IMR-90 (cell line): Measurements from ENCODE around the gene NPR3. TPM values are rescaled to one million over a fixed set of nuclear protein-coding genes. Genes with fewer than 3 reads are reported as not detected.

ENCODE experiments used
- ATAC-seq: fragments of 200-7000 bp; cut with Tn5 transposase; 2 replicates; pipeline ENCODE4 v1.9.1; 2020; ENCODE audit warnings: low read depth, mild to moderate bottlenecking, moderate library complexity
- BruUV-seq: library from RNA; stranded (reverse); fragments of 400-500 nt; replicated peaks from 2 replicates; lab custom pipeline; 2021; lab: Mats Ljungman, UMichigan
- CTCF ChIA-PET: fragments of 300-600 bp; formaldehyde crosslinking; extraction: SDS; loops from one replicate; lab custom pipeline; 2021; ENCODE audit warnings: antibody characterized with exemption; lab: Yijun Ruan, JAX
- POLR2A ChIA-PET: fragments of 300-600 bp; sonication (Branson Sonifier 250); formaldehyde crosslinking; loops from one replicate; lab custom pipeline; 2022; ENCODE audit warnings: antibody characterized with exemption; ENCODE audit not compliant: unreplicated experiment; lab: Charles Lee
- DNase-seq: peaks from one replicate; pipeline ENCODE4 v3.0.0; 2013
- H2AFZ ChIP-seq: replicated peaks from 2 replicates; pipeline ENCODE3; 2013; ENCODE audit warnings: low read length, mild to moderate bottlenecking; ENCODE audit not compliant: poor library complexity
- H2AK5ac ChIP-seq: 2 replicates; pipeline ENCODE4 v1.6.1; 2013; ENCODE audit warnings: low read depth, low read length, inconsistent platforms
- H2AK9ac ChIP-seq: replicated peaks from 2 replicates; pipeline ENCODE3; 2013; ENCODE audit warnings: mild to moderate bottlenecking, low read depth, low read length, moderate library complexity; ENCODE audit not compliant: poor library complexity
- H2BK120ac ChIP-seq: 2 replicates; pipeline ENCODE4 v1.6.1; 2013; ENCODE audit warnings: low read depth, low read length, inconsistent platforms
- H2BK15ac ChIP-seq: 3 replicates; pipeline ENCODE4 v1.6.1; 2013; ENCODE audit warnings: low read depth, low read length, inconsistent platforms
- H2BK20ac ChIP-seq: 2 replicates; pipeline ENCODE4 v1.6.1; 2013; ENCODE audit warnings: low read depth, mild to moderate bottlenecking, inconsistent platforms, low read length, moderate library complexity
- H2BK5ac ChIP-seq: 2 replicates; pipeline ENCODE4 v1.6.1; 2013; ENCODE audit warnings: mild to moderate bottlenecking, low read depth, low read length, inconsistent platforms; ENCODE audit not compliant: poor library complexity, severe bottlenecking
- H3K14ac ChIP-seq: replicated peaks from 2 replicates; pipeline ENCODE4 v1.6.1; 2013; ENCODE audit warnings: low read depth, low read length, inconsistent platforms
- H3K18ac ChIP-seq: 2 replicates; pipeline ENCODE4 v1.6.1; 2013; ENCODE audit warnings: low read depth, low read length, control low read depth
- H3K23ac ChIP-seq: 2 replicates; pipeline ENCODE4 v1.6.1; 2013; ENCODE audit warnings: low read depth, low read length, inconsistent platforms
- H3K27ac ChIP-seq: 2 replicates; pipeline ENCODE4 v1.5.1; 2013; ENCODE audit warnings: mild to moderate bottlenecking, control low read depth, low read length; ENCODE audit not compliant: insufficient read depth
- H3K27me3 ChIP-seq: 2 replicates; pipeline ENCODE4 v1.6.1; 2013; ENCODE audit warnings: low read length; ENCODE audit not compliant: control insufficient read depth, insufficient read depth
- H3K36me3 ChIP-seq: 2 replicates; pipeline ENCODE4 v1.6.1; 2013; ENCODE audit warnings: low read length, mixed read lengths; ENCODE audit not compliant: control insufficient read depth, insufficient read depth
- H3K4ac ChIP-seq: 2 replicates; pipeline ENCODE4 v1.6.1; 2013; ENCODE audit warnings: low read depth, low read length, inconsistent platforms
- H3K4me1 ChIP-seq: 2 replicates; pipeline ENCODE4 v1.6.1; 2013; ENCODE audit warnings: low read length, mixed read lengths; ENCODE audit not compliant: control insufficient read depth, insufficient read depth
- H3K4me2 ChIP-seq: 2 replicates; pipeline ENCODE4 v1.6.1; 2013; ENCODE audit warnings: low read depth, mild to moderate bottlenecking, control low read depth, low read length, moderate library complexity
- H3K4me3 ChIP-seq: 2 replicates; pipeline ENCODE4 v1.5.1; 2013; ENCODE audit warnings: low read depth, mild to moderate bottlenecking, control low read depth, low read length, moderate library complexity; ENCODE audit not compliant: insufficient read depth
- H3K56ac ChIP-seq: 2 replicates; pipeline ENCODE4 v1.6.1; 2013; ENCODE audit warnings: low read length, inconsistent platforms; ENCODE audit not compliant: insufficient read depth; ENCODE audit errors: extremely low read depth
- H3K79me1 ChIP-seq, 2 experiments: 2 replicates each; pipeline ENCODE4 v1.6.1; 2013; ENCODE audit warnings: low read length in 2 of 2, inconsistent platforms in 1 of 2, low read depth in 1 of 2
- H3K9ac ChIP-seq: 2 replicates; pipeline ENCODE4 v1.6.1; 2013; ENCODE audit warnings: low read depth, low read length, control low read depth
- H3K9me1 ChIP-seq: 2 replicates; pipeline ENCODE4 v1.6.1; 2013; ENCODE audit warnings: low read length, inconsistent platforms; ENCODE audit not compliant: insufficient read depth
- H3K9me3 ChIP-seq: 2 replicates; pipeline ENCODE4 v1.6.1; 2013; ENCODE audit warnings: low read length; ENCODE audit not compliant: control insufficient read depth, insufficient read depth
- H4K20me1 ChIP-seq: 2 replicates; pipeline ENCODE4 v1.6.1; 2013; ENCODE audit warnings: low read length, inconsistent platforms; ENCODE audit not compliant: insufficient read depth
- H4K5ac ChIP-seq: 2 replicates; pipeline ENCODE4 v1.6.1; 2013; ENCODE audit warnings: mild to moderate bottlenecking, low read depth, low read length, control low read depth
- H4K8ac ChIP-seq, 2 experiments: 2 replicates each; pipeline ENCODE4 v1.6.1; 2013; ENCODE audit warnings: low read depth in 2 of 2, low read length in 2 of 2, control low read depth in 1 of 2, inconsistent platforms in 1 of 2
- H4K91ac ChIP-seq: 2 replicates; pipeline ENCODE4 v1.6.1; 2013; ENCODE audit warnings: low read depth, low read length, inconsistent platforms; ENCODE audit not compliant: insufficient read depth
- BHLHE40 ChIP-seq: fragments of 150-350 bp; IDR thresholded peaks from 2 replicates; pipeline ENCODE4 v1.6.1; 2016; ENCODE audit warnings: mild to moderate bottlenecking, low read depth, low read length
- CEBPB ChIP-seq: IDR thresholded peaks from 2 replicates; pipeline ENCODE4 v1.6.1; 2012; ENCODE audit warnings: low read depth, low read length, improper control_type of control experiment
- CHD1 ChIP-seq: IDR thresholded peaks from 2 replicates; pipeline ENCODE4 v1.6.1; 2012; ENCODE audit warnings: low read depth, low read length, improper control_type of control experiment
- FOS ChIP-seq: fragments of 150-350 bp; IDR thresholded peaks from 2 replicates; pipeline ENCODE4 v1.6.1; 2016; ENCODE audit warnings: low read depth, low read length
- MAFK ChIP-seq: IDR thresholded peaks from 2 replicates; pipeline ENCODE4 v1.6.1; 2012; ENCODE audit warnings: low read depth, low read length, improper control_type of control experiment
- MXI1 ChIP-seq: IDR thresholded peaks from 2 replicates; pipeline ENCODE4 v1.6.1; 2012; ENCODE audit warnings: low read depth, mild to moderate bottlenecking, low read length, moderate library complexity, borderline replicate concordance
- NFE2L2 ChIP-seq: fragments of 150-350 bp; IDR thresholded peaks from 2 replicates; pipeline ENCODE4 v1.6.1; 2016; ENCODE audit warnings: low read depth, mild to moderate bottlenecking, low read length
- POLR2A ChIP-seq: IDR thresholded peaks from 2 replicates; pipeline ENCODE4 v1.6.1; 2012; ENCODE audit warnings: mild to moderate bottlenecking, low read depth, low read length
- RAD21 ChIP-seq: IDR thresholded peaks from 2 replicates; pipeline ENCODE4 v1.6.1; 2012; ENCODE audit warnings: low read length, improper control_type of control experiment
- RFX5 ChIP-seq: IDR thresholded peaks from 2 replicates; pipeline ENCODE4 v1.8.0; 2012; ENCODE audit warnings: low read depth, mild to moderate bottlenecking, low read length, moderate library complexity
- SMC3 ChIP-seq: fragments of 150-350 bp; IDR thresholded peaks from 2 replicates; pipeline ENCODE4 v1.6.1; 2016; ENCODE audit warnings: low read depth, mild to moderate bottlenecking, antibody characterized with exemption, low read length, moderate library complexity
- USF2 ChIP-seq: fragments of 150-350 bp; IDR thresholded peaks from 2 replicates; pipeline ENCODE4 v1.6.1; 2017; ENCODE audit warnings: mild to moderate bottlenecking, antibody characterized with exemption, low read length, low read depth
- WGBS, 2 experiments: methylation state at CpG; one replicate each; pipeline versions ENCODE4 v1.1.5 to v1.1.7; 2013; ENCODE audit warnings: missing lambda C conversion rate in 2 of 2; ENCODE audit not compliant: insufficient read length in 1 of 2; ENCODE audit errors: extremely low coverage in 2 of 2; 5-methylcytosine and 5-hydroxymethylcytosine counted together
- dilution Hi-C: fragments of 300-500 bp; cut with HindIII; formaldehyde crosslinking; loops from one replicate; pipeline ENCODE4 v1.14.3; 2018; ENCODE audit warnings: low sequenced_read_pairs; ENCODE audit not compliant: unreplicated experiment
- in situ Hi-C: fragments of 300-500 bp; cut with MboI; formaldehyde crosslinking; loops from 3 replicates; pipeline ENCODE4 v1.14.3; 2019; ENCODE audit warnings: low sequenced_read_pairs, inconsistent platforms, mixed read lengths
- intact Hi-C: fragments of 100-400 bp; cut with micrococcal nuclease; formaldehyde crosslinking; loops from 2 replicates; pipeline ENCODE4 v1.10.0; 2022
- polyA plus RNA-seq, 3 experiments: library from polyadenylated mRNA; depleted of rRNA; stranded (reverse); fragments of >200 nt; gene quantifications; 2 replicates each; pipeline ENCODE4 v1.2.3, GENCODE V29; 2012; ENCODE audit warnings: low replicate concordance in 1 of 3
- total RNA-seq: library from RNA; depleted of rRNA; stranded (reverse); fragments of >200 nt; gene quantifications from 2 replicates; pipeline ENCODE4 v1.2.3, GENCODE V29; 2012

NPR3 gene
- total and polyA plus RNA-seq, 2 of the 4 experiments (the other 2 are of a cell fraction): 24.6 to 88.2 TPM

DNA sequence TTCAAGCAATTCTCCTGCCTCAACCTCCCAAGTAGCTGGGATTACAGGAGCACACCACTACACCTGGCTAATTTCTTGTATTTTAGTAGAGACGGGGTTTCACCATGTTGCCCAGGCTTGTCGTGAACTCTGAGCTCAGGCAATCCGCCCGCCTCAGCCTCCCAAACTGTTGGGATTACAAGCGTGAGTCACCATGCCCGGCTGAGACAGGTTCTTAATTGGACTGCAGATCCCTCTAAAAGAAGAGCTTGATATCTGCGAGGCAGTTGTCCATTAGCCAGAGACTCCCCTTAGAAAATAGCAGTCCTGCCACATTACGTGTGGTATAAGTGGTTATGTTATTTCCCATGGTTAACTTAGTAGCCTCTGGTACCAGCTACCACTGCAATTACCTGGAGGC is 46.6 kb upstream of the NPR3 start:
- no peak overlapping the region; the same call in 1 of the 2 replicates for H3K14ac ChIP-seq
- H2AK9ac ChIP-seq: no peak overlapping the region
- intact Hi-C loops (no loop called here), dilution Hi-C loops (no loop called here), in situ Hi-C loops (no loop called here)
- no peak overlapping the region for H3K9ac ChIP-seq
- 90% methylated on average over 4 of the region's 8 CpGs; no CpG with 5 or more reads in 1 of the 2 experiments for WGBS, 2 experiments
- no peak for DNase-seq
- H4K5ac ChIP-seq: no peak overlapping the region
- no peak overlapping the region for H4K8ac ChIP-seq
- BruUV-seq: no TSS peak
- H3K18ac ChIP-seq: no peak overlapping the region
- H3K4me1 ChIP-seq: no peaks in the 10 kb centered on the region
- no peak overlapping the region for H4K91ac ChIP-seq
- H3K36me3 ChIP-seq: no peaks in the 10 kb centered on the region
- H2BK5ac ChIP-seq: no peak overlapping the region
- POLR2A ChIA-PET: no interaction called here
- no peak overlapping the region for H2BK120ac ChIP-seq
- H3K56ac ChIP-seq: no peak overlapping the region
- no peak overlapping the region for H3K23ac ChIP-seq
- H2AK5ac ChIP-seq: no peak overlapping the region
- H3K27me3 ChIP-seq: peaks cover 18% of the 10 kb centered on the region
- H3K4me3 ChIP-seq: no peak overlapping the region
- H2BK20ac ChIP-seq: no peak overlapping the region
- CTCF ChIA-PET: no interaction called here
- H3K9me1 ChIP-seq: no peaks in the 10 kb centered on the region
- H3K4me2 ChIP-seq: no peak overlapping the region
- H2BK15ac ChIP-seq: no peak overlapping the region
- no peaks in the 10 kb centered on the region for H4K20me1 ChIP-seq
- ATAC-seq: no peak
- no peak for TF ChIP-seq POLR2A
- TF ChIP-seq SMC3: no peak
- TF ChIP-seq MXI1: no peak
- TF ChIP-seq FOS: no peak
- TF ChIP-seq MAFK: no peak
- no peak for TF ChIP-seq NFE2L2
- no peak for TF ChIP-seq CEBPB
- TF ChIP-seq CHD1: no peak
- TF ChIP-seq USF2: no peak
- no peak for TF ChIP-seq BHLHE40
- TF ChIP-seq RAD21: no peak
- no peak for TF ChIP-seq RFX5
- no peaks in the 10 kb centered on the region for H3K79me1 ChIP-seq
- H3K27ac ChIP-seq: no peak overlapping the region
- H2AFZ ChIP-seq: no peak overlapping the region
- no peak overlapping the region for H3K4ac ChIP-seq
- H3K9me3 ChIP-seq: peaks cover 7% of the 10 kb centered on the region
